Measurements from ENCODE around the gene GLI2. TPM values are rescaled to one million over a fixed set of nuclear protein-coding genes. Genes with fewer than 3 reads are reported as not detected.

The GLI2 gene
- total RNA-seq, 1 donor from 2014 or later = 11.4 TPM

DNA sequence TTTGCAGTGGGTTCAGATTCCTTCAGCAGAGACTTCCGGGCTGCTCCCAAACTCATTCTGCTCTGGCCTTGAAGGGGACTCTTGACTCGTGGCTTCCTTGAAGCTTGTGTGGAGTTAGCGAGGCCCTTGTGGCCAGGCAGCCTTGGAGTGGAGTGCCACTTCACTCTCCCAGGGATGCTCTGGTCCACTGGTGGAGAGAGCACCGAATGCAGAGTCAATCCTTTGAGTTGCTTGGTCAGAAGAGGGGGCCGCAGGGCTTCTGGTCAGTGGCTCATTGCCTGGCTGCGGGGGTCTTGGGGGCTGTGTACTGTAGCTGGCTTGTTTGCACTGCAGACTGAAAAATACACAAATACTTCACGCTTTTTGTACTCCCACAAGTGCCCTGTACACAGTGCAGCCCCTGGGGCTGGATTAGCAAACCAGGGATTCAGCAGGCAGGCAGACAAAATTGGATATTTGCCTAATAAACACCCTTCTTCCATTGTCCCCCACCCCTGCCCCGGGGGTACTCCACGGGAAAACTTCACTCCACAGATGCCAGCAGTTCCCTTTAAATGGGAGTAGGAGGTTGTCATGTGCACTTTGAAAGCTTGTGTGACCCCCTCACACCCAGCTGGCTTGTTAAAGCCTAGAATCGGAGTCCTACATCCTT is 3.2 kb downstream of the GLI2 start:
- no peak for DNase-seq

DNA sequence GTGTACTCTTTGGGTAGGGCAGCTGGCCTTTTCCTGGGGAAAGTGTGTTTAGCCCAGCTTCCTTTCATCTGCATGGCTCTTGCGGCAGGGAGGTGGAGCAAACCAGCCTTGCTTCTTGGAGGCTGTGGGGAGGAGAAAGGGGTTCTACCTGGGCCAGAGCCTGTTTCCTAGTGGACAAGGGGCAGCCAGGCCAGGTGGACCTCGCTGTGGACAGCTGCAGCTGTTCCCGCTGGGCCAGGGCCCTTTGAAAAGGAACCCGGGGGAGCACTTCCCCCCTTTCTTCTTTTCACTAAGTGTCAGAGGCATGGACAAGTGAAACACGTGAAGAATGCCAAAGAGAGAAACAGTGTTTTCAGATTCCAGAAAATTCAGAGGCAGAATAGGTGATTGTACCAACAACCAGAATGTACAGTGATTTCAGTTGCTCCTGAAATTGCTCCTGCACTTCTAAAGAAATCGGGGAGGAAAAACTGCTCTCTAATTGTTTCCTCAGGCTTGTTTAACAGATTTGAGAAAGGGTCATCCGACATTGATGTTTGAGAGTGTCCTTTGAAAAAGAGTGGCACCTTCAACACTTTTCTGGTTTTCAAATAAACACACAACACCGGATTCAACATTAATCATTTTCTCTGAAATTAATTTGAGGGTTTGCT is 3.9 kb downstream of the GLI2 start:
- no peak for DNase-seq

DNA sequence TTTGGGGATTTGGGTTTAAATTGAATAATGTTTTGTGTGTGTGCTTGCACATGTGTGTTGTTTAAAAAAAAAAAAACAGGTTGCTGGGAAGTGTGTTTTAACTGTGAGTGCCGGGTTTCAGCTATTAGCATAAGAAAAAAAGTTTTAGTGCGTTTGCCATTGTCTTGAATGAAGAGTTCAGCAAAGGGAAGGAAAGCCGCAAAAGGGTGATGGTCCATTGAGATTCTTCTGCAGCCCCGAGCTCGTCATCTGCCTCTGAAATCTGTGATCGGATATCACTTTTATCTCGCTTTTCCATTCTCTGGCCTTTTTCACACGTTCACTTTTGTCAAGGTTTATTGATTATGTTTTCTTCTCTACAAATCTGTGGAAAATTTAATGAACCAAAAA is 4.7 kb downstream of the GLI2 start:
- no peak for DNase-seq

DNA sequence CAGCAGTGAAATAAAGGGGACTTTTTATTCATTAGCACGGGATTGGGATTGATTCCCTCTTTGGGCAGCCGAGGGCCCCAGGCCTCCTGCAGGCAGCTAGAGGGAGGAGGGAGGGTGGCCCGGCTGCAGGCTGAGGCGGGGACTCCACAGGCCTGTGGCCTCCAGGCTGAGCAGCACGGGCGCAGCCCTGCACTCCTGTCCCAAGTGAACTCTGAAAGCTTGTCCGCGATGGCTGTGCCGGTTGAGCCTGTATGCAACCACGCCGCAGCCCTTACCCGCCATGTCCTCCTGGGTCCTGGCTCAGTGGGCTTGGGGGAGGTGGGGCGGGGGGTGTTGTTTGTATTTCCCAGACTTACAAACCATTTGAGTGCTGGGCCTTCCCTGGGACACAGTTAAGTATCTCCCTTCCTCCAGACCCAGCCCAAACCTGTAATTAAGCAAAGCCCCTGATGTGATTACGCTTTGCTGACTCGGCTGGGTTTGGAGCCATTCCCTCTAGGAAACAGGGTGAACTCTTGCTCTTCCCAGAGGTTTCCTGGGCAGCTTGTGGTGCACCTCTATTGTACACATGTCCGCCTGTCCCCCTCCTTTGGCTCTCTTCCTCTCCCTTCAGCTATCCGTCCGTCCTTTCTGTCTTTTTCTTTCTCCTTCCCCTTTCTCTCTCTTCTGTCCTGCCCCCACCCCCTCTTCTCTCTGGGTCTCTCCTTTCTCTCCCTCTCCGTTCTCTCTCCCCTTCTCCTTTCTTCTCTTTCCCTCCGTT is 5.3 kb downstream of the GLI2 start:
- no peak for DNase-seq

DNA sequence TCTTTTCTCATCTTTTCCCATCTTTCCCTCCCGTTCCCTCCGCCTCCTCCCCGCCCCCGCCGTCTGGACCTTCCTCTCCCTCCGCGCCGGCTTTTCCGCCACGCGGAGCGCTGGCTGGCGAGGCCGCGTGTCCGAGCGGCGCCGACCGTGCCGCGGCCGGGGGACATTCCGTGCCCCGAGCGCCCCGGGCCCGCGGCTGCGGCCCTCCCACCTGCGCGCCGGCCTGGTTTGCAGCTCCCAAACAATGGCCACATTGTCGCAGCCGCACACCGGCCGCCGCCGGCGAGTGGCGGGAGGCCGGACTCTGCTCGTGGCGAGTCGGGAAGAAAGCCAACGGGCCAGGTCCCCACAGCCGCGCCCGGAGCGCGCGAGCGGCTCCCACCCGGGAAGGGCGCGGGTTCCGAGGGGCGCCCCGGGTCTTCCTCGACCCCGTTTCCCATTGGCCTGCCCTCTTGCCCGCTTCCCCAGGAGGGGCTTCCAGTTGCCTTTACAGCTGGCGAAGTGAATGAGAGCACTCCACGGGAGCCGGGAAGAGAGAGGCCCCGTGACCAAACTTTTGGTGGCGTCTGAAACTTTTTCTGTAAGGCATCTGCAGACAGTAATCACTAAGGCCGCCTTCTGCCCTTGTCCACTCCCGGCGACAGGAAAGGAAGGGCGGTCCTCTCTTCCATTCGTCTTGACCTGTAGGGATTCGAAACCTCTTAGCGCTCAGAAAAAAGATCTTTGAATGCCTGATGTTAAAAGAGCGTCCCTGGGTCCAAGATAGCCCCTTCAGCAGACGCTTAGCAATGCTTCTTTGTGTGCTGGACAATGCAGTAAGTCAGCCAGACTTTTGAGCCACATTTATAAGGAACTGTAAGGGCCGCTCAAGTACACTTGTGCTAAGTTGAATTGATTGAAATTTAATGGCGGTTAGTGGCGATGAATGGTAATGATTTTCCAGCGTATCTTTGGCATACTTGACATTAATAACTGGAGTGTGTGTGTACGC is 6.2 kb downstream of the GLI2 start:
- no peak for DNase-seq

DNA sequence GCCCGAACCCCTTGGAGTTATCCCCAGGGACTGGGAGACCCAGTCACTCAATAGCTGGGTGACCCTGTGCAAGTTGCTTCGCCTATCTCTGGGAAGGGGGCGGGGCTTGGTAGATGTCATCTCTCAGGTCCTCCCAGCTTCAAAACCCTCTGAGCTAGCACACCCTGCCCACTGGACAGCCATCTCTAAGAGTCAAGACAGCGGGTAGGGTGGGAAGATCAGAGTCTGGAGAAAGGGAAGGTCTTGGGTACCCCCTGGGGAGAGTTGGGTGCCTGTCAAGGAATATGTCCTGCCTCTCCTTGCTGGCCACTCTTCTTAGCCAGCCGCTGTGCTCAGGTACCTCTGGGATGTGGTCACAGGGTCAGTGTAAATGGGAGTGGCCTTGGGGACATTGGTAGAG is 8.0 kb downstream of the GLI2 start:
- no peak for DNase-seq

DNA sequence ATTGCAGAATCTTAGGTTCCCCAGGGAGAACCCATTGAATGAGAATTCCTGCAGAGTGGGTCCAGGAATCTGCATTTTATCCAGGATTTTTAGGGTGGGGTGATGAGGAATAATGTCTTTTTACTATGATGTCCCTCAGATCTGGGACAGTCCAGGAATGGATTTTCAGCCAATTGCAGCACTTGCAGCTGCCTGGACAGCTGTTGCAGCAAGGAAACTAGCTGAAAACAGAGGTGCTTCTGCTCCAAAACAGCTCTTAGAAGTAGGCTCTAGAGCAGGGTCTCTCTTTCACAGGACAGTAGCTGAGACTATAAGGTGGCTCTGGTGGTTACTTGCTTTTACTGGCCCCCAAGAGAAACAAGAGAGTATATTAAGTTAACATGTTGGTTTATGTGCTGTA is 9.1 kb downstream of the GLI2 start:
- DNase-seq = no peak

DNA sequence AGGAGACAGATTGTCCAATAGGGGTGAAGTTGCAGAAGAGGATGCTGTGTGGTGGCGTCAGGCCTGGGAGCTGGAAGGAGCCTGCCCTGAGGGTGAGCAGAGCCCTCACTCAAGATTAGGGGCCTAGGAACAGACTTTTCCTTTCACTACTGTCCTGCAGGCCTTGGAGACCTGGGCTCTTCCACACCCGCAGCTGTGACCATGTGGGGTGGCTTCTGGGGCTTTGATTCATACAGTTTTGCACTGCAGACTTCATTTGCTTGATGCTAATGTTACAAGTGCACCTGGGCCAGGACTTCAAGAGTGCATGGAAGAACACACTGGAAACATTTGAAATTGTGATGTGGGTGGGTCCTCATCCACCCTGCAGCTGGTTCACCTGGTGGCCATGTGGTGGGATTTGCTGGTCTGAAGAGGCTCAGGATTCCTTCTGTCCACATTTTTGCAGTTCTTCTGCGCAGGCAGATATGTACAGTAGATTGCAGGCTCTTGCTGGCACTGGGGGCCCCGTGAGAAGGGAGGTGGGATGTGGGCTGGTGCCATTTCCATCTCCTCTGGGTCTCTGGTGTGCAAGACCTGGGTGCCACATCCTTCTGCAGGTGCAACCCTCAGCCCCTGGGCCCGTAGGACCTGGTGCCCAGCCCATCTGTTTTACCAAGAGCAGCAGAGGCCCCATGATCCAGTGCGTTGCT is 9.9 kb downstream of the GLI2 start:
- no peak for DNase-seq

DNA sequence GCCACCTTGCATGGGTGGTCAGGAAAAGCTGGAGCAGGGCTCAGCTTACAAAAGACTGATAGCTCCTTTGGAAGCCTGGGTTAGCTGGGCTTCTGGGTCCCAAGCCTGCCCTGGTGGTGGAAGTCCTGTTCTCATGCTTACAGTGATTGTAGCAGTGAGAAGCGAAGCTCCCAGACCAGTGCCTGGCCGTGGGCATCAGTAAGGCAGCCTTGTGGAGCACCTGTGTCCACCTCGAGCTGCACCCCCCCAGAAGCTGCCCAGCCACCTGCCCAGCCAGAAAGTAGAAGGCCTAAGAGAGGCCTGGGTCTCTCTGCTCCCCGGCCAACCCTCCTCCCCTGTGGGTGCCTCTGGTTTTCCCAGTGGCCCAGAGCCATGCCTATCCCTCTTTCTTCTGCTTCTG is 10.5 kb downstream of the GLI2 start:
- no peak for DNase-seq

DNA sequence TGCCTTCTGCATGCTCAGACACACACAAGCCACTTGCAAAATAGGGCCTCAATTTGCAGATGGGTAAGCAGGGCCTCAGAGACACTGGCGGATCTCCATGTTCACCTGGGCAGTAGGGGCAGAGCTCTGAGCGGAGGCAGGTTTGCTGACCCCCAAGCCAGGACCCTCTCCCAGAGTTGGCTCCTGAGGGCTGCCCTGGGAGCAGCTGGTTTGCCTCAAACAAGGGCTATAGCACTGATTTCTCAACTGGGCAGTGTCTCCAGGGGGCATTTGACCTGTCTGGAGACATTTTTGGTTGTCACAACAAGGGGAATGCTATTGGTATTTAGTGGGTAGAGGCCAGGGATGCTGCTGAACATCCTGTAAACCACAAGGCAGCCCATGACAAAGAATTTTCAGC is 11.6 kb downstream of the GLI2 start:
- no peak for DNase-seq

DNA sequence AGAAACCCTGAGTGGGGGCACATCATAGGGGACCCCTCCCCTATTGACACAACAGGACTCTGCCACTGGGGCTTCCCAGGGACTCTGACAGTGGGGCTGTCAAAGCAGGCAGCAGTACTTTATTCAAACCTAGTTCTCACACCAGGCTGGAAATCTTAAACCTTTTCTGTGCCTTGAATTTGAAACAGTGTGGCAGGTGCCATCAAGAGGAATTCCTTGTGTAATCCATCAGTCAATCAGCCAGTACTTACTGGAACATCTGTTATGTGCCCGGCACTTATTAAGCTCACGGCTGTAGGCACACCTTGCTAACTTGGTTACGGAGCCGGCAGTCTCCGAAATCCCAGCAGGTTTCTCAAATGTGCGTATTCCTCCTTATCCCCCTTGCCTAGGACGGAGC is 12.0 kb downstream of the GLI2 start:
- DNase-seq = no peak

DNA sequence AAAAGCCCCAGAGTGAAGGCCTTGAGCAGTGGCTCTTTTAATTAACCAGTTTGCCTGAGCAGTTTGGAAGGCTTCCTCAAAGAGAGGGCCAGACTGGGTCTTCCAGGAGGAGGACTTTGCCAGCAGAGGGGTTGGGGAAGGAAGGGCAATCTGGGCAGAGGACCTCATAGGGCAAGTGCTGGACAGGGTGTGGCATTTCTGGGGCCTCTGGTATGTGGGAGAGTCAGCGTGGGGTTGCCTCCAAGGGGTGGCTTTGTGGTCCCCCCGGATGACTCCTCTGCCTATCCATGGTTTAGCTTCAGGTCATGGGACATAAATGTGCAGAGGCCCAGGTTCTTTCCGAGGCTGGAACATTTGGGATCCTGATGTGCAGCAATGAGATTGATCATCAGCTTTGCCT is 12.6 kb downstream of the GLI2 start:
- no peak for DNase-seq

DNA sequence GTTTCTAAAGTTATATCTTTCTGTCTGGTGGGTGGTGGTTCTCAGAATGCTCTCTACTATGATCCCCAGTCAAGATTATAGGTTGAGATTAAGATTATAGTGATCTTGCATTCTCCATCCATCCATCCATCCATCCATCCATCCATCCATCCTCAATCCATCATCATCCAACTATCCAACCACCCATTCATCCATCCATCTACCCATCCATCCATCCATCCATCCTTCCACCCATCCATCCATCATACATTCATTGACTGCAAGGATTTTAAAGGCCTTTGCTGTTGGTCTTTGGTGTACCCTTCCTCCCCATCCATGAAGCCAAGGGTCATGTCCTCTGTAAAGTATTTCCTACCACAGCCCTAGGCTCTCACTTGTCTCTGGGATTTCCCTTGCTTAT is 13.1 kb downstream of the GLI2 start:
- no peak for DNase-seq

DNA sequence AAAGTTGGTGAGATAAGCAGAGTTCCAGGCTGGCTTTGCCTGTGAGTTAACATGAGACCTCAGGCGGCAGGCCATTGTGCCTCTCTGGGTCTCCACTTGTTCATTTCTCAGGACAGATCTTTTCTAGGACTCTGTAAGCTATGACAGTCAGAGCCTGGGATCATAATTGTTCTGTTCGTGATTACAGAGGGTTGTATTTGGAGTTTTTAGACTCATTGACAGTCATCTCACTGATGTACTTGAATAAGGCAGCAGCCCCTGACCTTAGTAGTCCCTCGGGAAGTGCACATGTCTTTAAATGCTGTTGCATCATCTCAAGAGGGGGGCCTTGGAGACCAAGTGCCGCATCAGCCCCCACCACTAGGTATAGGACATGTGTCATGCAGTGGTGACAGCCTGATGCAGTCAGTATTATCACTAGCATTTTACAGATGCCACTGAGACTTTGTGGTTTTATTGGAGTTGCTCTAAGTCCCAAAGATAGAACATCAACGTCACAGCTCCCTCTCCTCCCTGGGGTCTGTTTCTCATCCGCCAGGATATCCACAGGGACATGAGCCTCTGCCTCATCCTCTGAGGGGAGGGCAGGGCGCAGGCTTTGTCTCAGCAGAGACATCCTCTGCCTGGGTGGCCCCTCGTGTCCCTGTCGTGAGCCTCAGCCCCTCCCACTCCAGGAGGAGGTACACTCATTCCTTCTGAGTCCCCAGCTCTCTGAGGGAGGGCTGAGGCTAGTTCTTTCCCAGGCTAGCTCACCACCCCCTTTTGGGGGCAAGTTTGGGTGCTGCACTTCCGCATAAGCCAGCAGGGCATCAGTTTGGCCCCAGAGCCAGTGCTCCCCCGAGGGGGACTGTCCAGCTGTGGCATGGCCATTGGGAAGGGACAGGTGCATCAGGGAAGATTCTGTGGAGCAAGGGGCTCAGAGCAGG is 14.1 kb downstream of the GLI2 start:
- DNase-seq = peak; percentile 78

DNA sequence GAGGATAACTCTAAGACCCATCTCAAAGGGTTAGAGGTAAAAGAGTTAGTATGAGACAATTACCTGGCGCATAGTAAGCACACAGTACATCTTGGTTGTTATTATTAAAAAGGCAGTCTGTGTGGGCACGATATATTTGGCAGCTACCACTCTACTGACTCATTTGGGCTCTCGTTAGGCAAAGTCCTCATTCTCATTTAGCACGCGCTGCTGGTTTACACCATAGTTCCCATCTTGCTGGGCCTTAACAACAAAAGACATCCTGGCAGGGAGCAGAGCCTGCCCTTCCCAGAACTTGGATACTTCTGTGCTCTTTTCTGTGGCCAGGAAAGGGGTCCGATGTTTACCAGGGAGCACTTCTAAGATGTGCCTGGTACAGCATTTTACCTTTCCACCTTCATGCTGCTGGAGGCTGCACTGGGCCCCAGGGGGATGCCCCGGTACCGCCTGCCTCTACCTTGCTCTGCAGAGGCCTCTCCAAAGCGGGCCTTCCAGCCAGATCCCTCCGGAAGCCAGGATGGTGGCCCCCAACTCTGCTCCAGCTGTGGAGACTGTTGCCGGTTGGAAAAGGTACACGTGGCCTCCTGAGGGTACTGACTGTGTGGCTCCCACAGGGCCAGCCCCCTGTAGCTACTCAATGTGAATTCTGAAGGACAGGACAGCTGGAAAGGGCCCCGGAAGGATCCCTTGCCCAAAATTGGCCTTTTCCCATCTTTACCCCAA is 15.0 kb downstream of the GLI2 start:
- DNase-seq = no peak

DNA sequence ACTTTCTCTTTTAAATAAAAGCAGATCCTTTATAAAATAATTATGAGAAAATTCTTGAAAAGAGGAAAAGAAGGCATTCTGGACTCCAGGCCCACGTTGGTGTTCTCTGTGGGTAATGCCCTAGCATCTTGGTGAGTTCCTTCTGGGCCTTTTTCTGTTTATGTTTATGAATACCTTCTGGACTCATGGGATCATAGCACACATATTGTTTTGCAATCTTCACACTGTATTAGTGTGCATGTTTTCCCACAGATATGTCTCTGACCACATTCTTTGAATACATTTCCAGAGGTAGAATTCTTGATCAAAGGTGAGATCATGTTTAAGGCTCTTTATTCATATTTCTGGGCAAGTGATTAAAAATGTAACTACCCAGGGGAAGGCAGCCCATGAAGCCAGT is 15.9 kb downstream of the GLI2 start:
- DNase-seq = no peak

DNA sequence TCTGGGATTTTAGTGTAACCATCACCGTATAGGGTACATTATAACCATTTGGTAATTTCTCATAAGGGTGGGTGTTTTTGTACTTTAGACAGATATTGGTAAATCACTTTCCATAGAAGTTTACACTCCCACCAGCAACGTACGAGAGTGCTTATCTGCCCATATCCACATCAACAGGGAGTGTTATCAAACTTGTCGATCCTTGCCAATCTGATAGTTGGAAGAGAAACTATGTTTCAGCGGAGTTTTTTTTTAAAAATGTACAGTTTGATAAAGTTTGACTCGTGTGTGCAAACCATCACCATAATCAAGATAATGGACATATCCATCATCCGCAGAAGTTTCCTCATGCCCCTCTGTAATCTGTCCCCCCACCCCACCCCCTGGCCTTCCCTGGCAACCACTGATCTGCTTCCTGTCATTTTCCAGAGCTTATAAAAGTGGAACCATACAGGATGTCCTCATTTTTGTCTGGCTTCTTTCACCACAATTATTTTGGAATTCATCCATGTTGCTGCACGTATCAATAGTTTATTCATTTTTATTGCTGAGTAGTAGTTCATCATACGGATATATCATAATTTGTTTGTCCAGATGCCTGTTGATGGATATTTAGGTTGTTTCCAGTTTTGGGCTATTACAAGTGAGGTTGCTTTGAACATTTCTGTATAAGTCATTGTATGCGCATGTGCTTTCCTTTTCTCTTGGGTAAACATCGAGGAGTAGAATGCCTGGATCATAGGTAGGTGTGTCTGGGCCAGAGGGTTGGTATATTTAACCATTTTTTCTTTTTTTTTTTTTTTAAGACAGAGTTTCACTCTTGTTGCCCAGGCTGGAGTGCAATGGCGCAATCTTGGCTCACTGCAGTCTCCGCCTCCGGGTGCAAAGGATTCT is 18.6 kb downstream of the GLI2 start:
- DNase-seq = no peak

DNA sequence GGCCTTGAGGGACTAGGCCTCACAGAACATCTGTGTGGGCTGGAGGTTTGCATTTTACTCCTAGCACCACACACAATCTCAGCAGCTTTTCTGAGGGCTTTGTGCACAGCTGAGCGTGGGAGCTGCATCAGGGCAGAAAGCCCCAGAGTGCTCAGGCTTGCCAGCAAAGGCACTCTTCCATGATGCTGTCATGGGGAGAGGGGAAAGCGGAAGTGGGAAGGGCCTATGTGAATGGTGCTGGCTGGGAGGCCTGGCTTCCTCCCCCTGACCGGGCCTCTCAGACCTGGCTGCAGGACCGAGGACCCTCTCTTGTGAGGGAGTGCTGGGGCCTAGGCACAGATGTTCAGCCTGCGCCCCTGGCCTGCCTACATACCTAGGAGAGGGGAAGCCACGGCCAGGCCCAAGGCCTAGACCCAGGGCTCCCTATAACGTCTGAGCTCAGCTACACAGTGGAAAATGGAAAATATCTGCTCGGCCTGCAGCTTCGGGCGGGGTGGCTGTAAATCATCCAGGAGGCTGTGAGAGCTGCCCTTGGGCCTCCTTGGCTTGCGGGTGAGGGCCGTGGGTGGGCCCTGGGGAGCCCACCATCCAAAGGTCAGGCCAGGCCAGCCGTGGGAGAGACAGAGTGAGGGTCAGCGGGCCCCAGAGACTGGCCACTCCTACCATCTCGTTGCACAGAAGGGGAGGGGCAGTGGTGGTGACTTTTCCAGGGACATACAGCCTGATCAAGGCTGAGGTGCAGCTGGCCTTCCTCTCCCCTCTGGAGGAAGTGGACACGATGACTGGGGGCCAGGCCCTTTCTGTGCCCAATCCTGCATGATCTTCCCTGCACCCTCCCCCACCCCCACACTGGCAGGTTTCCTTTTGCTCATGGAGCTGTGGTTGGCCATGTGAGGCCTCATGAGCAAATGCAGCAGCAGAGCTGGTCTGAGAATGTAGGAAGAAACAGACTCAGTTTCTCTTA is 22.8 kb downstream of the GLI2 start:
- peak; percentile 92 for DNase-seq
